HG03045 (cell line): ENCODE data around the gene RAD50.
"Not testable (repeated sequence)": the region's sequence is repeated elsewhere in the genome, so short reads cannot be mapped to it uniquely, and the experiment has no call there.

ENCODE experiments used
- ATAC-seq: cut with Tn5 transposase; IDR thresholded peaks from one replicate; pipeline ENCODE4 v1.9.1; 2021; ENCODE audit warnings: mild to moderate bottlenecking, moderate library complexity; ENCODE audit not compliant: unreplicated experiment

Gene RAD50

GRCh38 chr5:132690156-132690555 lies 133.4 kb downstream of the RAD50 start:
- ATAC-seq: no peak

- not testable (repeated sequence) for ATAC-seq
These were observed 135.2 kb downstream of the RAD50 start for GRCh38 chr5:132691755-132692631.

GRCh38 chr5:132692632-132692967 lies 135.8 kb downstream of the RAD50 start:
- no peak for ATAC-seq
